GM12801 (cell line): ENCODE measurements around the gene VSIR.

Experiments used
- CTCF ChIP-seq: IDR thresholded peaks from one replicate; pipeline ENCODE4 v1.5.1; 2011; ENCODE audit warnings: control low read depth; ENCODE audit not compliant: insufficient read length; ENCODE audit errors: extremely low read depth

Gene VSIR

GRCh38 chr10:71812016-71812912, 38.9 kb upstream of the VSIR start:
- TF ChIP-seq CTCF = no peak

DNA sequence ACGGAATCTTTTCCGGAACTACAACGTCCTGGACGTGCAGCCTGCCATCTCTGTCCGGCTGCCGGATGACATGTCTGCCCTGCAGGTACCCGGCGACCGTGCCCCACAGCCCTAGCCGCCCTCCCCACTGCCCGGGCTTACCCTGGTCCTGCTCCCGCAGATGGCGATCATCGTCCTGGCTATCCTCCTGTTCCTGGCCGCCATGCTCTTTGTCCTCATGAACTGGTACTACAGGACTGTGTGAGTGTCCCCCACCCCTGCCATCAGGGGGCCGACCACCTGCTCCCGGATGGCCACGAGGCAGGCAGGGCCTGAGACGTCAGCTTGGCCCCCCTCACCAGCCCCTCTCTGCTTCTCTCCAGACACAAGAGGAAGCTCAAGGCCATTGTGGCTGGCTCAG, 38.0 kb upstream of the VSIR start:
- no peak for TF ChIP-seq CTCF

GRCh38 chr10:71810048-71810750, 36.9 kb upstream of the VSIR start:
- TF ChIP-seq CTCF = no peak

DNA sequence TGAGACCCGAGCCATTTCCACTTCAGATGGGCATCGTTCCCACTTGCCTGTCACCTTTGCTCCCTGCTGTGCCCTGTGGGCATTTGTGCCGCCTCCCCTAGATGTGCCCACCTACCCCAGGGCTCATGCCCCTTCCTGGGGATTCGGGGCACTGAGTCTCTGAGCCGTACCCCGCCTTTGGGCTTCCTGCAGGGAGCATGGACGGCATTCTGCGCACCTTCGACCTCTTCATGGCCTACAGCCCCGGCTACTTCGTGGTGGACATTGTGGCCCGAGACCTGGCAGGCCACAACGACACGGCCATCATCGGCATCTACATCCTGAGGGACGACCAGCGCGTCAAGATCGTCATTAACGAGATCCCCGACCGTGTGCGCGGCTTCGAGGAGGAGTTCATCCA, 36.3 kb upstream of the VSIR start:
- no peak for TF ChIP-seq CTCF

- TF ChIP-seq CTCF = no peak
These were observed 34.5 kb upstream of the VSIR start for GRCh38 chr10:71807557-71808510.

- TF ChIP-seq CTCF = no peak
These were observed 33.6 kb upstream of the VSIR start for GRCh38 chr10:71806704-71807556.
